ENCODE measurements around the gene CSNK2B.

Gene CSNK2B

DNA sequence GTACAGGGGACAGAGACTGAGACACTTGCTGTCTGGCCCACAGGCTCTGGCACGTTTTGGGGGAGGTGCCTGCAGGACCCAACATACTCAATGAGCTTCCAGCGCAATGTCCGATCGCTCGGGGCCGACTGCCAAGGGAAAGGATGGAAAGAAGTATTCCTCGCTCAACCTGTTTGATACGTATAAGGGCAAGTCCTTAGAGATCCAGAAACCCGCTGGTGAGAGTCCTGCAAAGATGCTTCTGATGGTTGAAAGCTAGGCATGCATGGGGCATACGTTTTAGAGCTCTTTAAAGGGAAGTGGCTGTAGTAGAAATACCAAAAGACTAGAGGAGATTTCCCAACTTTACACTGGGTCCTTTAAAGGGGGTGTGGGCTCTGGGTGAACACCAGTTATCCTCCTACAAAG is 43.2 kb upstream of the CSNK2B start:
- peak overlapping the region in 1 of 2 donors; percentile 92 for H3K4me3 ChIP-seq (replicated peaks in 1 of 2; ENCODE audit: low read depth in 2 of 2, low read length in 2 of 2)
- TF ChIP-seq, protein P1, sequence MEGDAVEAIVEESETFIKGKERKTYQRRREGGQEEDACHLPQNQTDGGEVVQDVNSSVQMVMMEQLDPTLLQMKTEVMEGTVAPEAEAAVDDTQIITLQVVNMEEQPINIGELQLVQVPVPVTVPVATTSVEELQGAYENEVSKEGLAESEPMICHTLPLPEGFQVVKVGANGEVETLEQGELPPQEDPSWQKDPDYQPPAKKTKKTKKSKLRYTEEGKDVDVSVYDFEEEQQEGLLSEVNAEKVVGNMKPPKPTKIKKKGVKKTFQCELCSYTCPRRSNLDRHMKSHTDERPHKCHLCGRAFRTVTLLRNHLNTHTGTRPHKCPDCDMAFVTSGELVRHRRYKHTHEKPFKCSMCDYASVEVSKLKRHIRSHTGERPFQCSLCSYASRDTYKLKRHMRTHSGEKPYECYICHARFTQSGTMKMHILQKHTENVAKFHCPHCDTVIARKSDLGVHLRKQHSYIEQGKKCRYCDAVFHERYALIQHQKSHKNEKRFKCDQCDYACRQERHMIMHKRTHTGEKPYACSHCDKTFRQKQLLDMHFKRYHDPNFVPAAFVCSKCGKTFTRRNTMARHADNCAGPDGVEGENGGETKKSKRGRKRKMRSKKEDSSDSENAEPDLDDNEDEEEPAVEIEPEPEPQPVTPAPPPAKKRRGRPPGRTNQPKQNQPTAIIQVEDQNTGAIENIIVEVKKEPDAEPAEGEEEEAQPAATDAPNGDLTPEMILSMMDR (IDR thresholded peaks at IDR 0.05; ENCODE audit: low read depth, low read length), result no peak
- no peak for DNase-seq (ENCODE audit: low read depth in 2 of 2)

DNA sequence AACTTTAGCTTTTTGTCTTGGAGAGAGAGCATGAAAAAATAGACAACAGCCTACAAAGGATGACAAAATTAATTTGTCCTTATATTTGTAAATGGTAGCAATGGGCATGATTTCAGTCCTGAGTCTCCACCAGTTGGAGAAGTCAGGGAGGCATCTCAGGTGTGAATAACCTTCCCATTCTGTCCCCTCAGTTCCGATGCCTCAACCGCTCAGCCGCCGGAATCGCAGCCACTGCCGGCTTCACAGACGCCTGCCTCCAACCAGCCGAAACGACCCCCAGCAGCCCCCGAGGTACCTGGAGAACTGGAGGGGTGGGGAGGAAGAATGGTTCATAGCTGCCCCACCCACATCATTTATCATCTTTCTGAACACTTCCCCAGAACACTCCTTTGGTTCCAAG is 41.8 kb upstream of the CSNK2B start:
- H3K4me3 ChIP-seq (replicated peaks in 1 of 2; ENCODE audit: low read depth in 2 of 2, low read length in 2 of 2), result no peak overlapping the region
- no peak for DNase-seq (ENCODE audit: low read depth in 2 of 2)
- TF ChIP-seq, protein P1 (IDR thresholded peaks at IDR 0.05; ENCODE audit: low read depth, low read length), result no peak

DNA sequence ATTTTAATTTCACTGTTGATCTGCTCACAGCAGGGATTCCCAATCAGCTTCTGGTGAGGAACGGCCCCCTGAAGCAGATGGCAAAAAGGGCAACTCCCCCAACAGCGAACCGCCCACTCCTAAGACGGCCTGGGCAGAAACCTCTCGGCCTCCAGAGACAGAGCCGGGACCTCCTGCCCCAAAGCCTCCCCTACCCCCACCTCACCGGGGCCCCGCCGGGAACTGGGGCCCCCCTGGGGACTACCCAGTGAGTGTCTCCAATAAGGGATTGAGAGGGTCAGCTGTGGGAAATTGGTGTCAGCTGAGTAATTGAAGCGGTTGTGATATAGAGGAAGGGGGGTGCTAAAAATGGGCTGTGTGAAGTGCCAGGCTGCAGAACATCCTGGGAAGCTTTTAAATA is 38.9 kb upstream of the CSNK2B start:
- no peak overlapping the region for H3K4me3 ChIP-seq (replicated peaks in 1 of 2; ENCODE audit: low read depth in 2 of 2, low read length in 2 of 2)
- no peak for DNase-seq (ENCODE audit: low read depth in 2 of 2)
- TF ChIP-seq, protein P1 (IDR thresholded peaks at IDR 0.05; ENCODE audit: low read depth, low read length), result no peak

DNA sequence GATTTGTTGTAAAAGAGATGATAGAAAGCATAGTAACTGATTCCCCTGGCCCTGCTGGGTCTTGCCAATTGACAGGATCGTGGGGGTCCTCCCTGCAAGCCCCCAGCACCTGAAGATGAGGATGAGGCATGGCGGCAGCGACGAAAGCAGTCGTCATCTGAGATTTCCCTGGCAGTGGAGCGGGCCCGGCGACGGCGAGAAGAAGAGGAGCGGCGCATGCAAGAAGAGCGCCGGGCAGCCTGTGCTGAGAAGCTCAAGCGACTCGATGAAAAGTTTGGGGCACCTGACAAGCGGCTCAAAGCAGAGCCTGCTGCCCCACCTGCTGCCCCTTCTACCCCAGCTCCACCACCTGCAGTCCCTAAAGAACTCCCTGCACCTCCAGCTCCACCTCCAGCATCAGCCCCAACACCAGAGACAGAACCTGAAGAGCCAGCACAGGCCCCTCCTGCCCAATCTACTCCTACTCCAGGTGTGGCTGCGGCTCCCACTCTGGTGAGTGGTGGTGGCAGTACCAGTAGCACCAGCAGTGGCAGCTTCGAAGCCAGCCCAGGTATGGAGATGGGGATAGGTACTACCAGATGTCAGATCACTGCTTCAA is 38.1 kb upstream of the CSNK2B start:
- no peak for DNase-seq (ENCODE audit: low read depth in 2 of 2)
- TF ChIP-seq, protein P1 (IDR thresholded peaks at IDR 0.05; ENCODE audit: low read depth, low read length), result no peak
- H3K4me3 ChIP-seq (replicated peaks in 1 of 2; ENCODE audit: low read depth in 2 of 2, low read length in 2 of 2), result no peak overlapping the region

DNA sequence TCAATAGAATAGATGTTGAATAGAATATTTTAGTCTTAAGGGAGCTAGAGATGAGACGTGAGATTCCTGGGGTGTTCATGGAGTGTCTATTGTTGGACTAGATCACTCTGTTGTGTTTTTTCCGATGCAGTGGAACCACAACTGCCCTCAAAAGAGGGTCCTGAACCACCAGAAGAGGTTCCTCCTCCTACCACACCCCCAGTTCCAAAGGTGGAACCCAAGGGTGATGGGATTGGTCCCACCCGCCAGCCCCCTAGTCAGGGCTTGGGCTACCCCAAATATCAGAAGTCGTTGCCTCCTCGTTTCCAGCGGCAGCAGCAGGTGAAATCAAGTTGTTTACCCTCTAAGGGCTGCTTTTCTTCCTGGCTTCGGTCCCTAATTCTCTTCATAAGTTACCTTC is 36.9 kb upstream of the CSNK2B start:
- TF ChIP-seq, protein P1 (IDR thresholded peaks at IDR 0.05; ENCODE audit: low read depth, low read length), result no peak
- no peak overlapping the region for H3K4me3 ChIP-seq (replicated peaks in 1 of 2; ENCODE audit: low read depth in 2 of 2, low read length in 2 of 2)
- no peak for DNase-seq (ENCODE audit: low read depth in 2 of 2)

DNA sequence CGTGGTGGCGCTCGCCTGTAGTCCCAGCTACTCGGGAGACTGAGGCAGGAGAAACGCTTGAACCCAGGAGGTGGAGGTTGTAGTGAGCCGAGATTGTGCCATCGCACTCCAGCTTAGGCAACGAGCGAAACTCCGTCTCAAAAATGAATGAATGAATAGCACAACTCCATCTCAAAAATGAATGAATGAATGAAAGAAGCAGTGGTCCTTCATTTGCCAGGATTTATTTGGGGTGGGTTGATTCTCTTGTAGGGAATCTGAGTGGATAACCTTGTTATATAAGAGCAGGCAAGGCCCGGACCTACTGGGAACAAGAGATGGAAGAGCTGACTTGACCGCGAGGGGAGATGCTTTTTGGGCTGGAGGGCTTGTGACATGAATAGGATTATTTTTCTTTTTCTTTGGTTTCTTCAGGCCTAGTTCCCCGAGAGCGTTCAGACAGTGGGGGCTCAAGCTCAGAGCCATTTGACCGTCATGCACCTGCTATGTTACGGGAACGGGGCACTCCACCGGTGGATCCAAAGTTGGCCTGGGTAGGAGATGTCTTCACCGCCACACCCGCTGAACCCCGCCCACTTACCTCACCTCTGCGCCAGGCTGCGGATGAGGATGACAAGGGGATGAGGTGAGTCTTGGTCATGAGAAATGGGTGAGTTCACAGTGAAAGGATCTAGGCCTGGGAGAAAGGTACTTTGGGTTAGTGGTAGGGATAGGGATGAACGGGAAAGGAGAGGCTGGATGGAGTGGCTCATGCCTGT is 35.5 kb upstream of the CSNK2B start:
- H3K4me3 ChIP-seq (replicated peaks in 1 of 2; ENCODE audit: low read depth in 2 of 2, low read length in 2 of 2), result no peak overlapping the region
- no peak for DNase-seq (ENCODE audit: low read depth in 2 of 2)
- TF ChIP-seq, protein P1 (IDR thresholded peaks at IDR 0.05; ENCODE audit: low read depth, low read length), result no peak

All from cardiac fibroblast (primary cell).